ENCODE results near the gene CFC1B.
"Not testable (repeated sequence)": the region's sequence is repeated elsewhere in the genome, so short reads cannot be mapped to it uniquely, and the experiment has no call there.

CFC1B gene
- total RNA-seq: 0 reads per million in 2 experiments

- DNase-seq (ENCODE audit: low read depth): not testable (repeated sequence)
Measured at GRCh38 chr2:130520992-130521391, at the start of gene CFC1B. Gene CFC1B (plus strand): TSS chr2:130521222. CDS start chr2:130521485, 263 bp downstream.

GRCh38 chr2:130491073-130491472 lies 29.9 kb upstream of the CFC1B start:
- DNase-seq (ENCODE audit: low read depth): not testable (repeated sequence)

- DNase-seq (ENCODE audit: low read depth): not testable (repeated sequence)
Measured at GRCh38 chr2:130509228-130509627, 11.8 kb upstream of the CFC1B start, which contains the start of gene POTEI. Gene POTEI (minus strand): TSS chr2:130509328. CDS start chr2:130509235, 93 bp downstream.

- DNase-seq (ENCODE audit: low read depth): not testable (repeated sequence)
Measured at GRCh38 chr2:130510807-130511746, 9.9 kb upstream of the CFC1B start.

- not testable (repeated sequence) for DNase-seq (ENCODE audit: low read depth)
Measured at GRCh38 chr2:130511747-130512451, 9.1 kb upstream of the CFC1B start.

GRCh38 chr2:130518516-130519106 lies 2.4 kb upstream of the CFC1B start:
- not testable (repeated sequence) for DNase-seq (ENCODE audit: low read depth)

- DNase-seq (ENCODE audit: low read depth): not testable (repeated sequence)
Measured at GRCh38 chr2:130522390-130522789, 1.4 kb downstream of the CFC1B start.

- not testable (repeated sequence) for DNase-seq (ENCODE audit: low read depth)
Measured at GRCh38 chr2:130527365-130527967, 6.4 kb downstream of the CFC1B start.

- DNase-seq (ENCODE audit: low read depth): not testable (repeated sequence)
Measured at GRCh38 chr2:130529545-130529944, 8.5 kb downstream of the CFC1B start.

- DNase-seq (ENCODE audit: low read depth): not testable (repeated sequence)
Measured at GRCh38 chr2:130530212-130530611, 9.2 kb downstream of the CFC1B start.

- not testable (repeated sequence) for DNase-seq (ENCODE audit: low read depth)
Measured at GRCh38 chr2:130531225-130531624, 10.2 kb downstream of the CFC1B start.

GRCh38 chr2:130531672-130532071 lies 10.7 kb downstream of the CFC1B start:
- DNase-seq (ENCODE audit: low read depth): not testable (repeated sequence)

GRCh38 chr2:130536654-130537053 lies 15.6 kb downstream of the CFC1B start:
- DNase-seq (ENCODE audit: low read depth): not testable (repeated sequence)

GRCh38 chr2:130538271-130538670 lies 17.2 kb downstream of the CFC1B start:
- DNase-seq (ENCODE audit: low read depth): not testable (repeated sequence)

GRCh38 chr2:130542789-130543188 lies 21.8 kb downstream of the CFC1B start:
- not testable (repeated sequence) for DNase-seq (ENCODE audit: low read depth)

- DNase-seq (ENCODE audit: low read depth): not testable (repeated sequence)
Measured at GRCh38 chr2:130543785-130544528, 22.9 kb downstream of the CFC1B start.

GRCh38 chr2:130544978-130545377 lies 24.0 kb downstream of the CFC1B start:
- DNase-seq (ENCODE audit: low read depth): not testable (repeated sequence)

- not testable (repeated sequence) for DNase-seq (ENCODE audit: low read depth)
Measured at GRCh38 chr2:130548418-130548817, 27.4 kb downstream of the CFC1B start.

GRCh38 chr2:130549475-130549874 lies 28.5 kb downstream of the CFC1B start:
- DNase-seq (ENCODE audit: low read depth): not testable (repeated sequence)

GRCh38 chr2:130554178-130554577 lies 33.2 kb downstream of the CFC1B start:
- DNase-seq (ENCODE audit: low read depth): not testable (repeated sequence)

- not testable (repeated sequence) for DNase-seq (ENCODE audit: low read depth)
Measured at GRCh38 chr2:130556441-130556840, 35.4 kb downstream of the CFC1B start.

Measured in T follicular helper cell (primary cell).